ENCODE measurements around the gene ABCC8. TPM values are rescaled to one million over a fixed set of nuclear protein-coding genes. Genes with fewer than 3 reads are reported as not detected.

Gene ABCC8
- total RNA-seq, 4 donors from 2014 or later = 0.38 to 2.2 TPM; not detected in 2

GRCh38 chr11:17343257-17343656 is 133.4 kb downstream of the ABCC8 start:
- no peak for ATAC-seq (ENCODE audit: low FRiP score)

More at GRCh38 chr11:17343257-17343656, 133.4 kb downstream of the ABCC8 start:
- no peak for DNase-seq (ENCODE audit: low spot score)
- TF ChIP-seq, protein P1, sequence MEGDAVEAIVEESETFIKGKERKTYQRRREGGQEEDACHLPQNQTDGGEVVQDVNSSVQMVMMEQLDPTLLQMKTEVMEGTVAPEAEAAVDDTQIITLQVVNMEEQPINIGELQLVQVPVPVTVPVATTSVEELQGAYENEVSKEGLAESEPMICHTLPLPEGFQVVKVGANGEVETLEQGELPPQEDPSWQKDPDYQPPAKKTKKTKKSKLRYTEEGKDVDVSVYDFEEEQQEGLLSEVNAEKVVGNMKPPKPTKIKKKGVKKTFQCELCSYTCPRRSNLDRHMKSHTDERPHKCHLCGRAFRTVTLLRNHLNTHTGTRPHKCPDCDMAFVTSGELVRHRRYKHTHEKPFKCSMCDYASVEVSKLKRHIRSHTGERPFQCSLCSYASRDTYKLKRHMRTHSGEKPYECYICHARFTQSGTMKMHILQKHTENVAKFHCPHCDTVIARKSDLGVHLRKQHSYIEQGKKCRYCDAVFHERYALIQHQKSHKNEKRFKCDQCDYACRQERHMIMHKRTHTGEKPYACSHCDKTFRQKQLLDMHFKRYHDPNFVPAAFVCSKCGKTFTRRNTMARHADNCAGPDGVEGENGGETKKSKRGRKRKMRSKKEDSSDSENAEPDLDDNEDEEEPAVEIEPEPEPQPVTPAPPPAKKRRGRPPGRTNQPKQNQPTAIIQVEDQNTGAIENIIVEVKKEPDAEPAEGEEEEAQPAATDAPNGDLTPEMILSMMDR (IDR thresholded peaks at IDR 0.05) = no peak

Other genes with a start within 250 kb of the ABCC8 start
- 10 to 100 TPM; 31.9 to 54.7 (median 41.8) TPM for gene NUCB2, start 200.1 kb downstream of the ABCC8 start, total RNA-seq
- 10 to 100 TPM in 2 of 4 donors, 1 to 10 TPM in 2; 3.5 to 23.9 (median 11.0) TPM for gene NCR3LG1, start 125.0 kb downstream of the ABCC8 start, total RNA-seq
- gene KCNJ11, start 88.2 kb downstream of the ABCC8 start, total RNA-seq = 1 to 10 TPM in 3 of 4 donors, under 1 TPM in 1; 0.37 to 6.1 (median 2.5) TPM
- gene USH1C, start 67.6 kb upstream of the ABCC8 start, total RNA-seq = under 1 TPM in 1 of 4 donors, not detected in 3; 0.19 TPM
- gene OTOG, start 70.4 kb upstream of the ABCC8 start, total RNA-seq = not detected
- gene MYOD1, start 242.7 kb upstream of the ABCC8 start, total RNA-seq = not detected